Suprapubic skin (tissue), 4 donors: ENCODE measurements around the gene LPCAT1. TPM values are rescaled to one million over a fixed set of nuclear protein-coding genes. Genes with fewer than 3 reads are reported as not detected.

Experiments used
- DNase-seq, 2 donors: peaks; one replicate each; pipeline ENCODE4 v3.0.0-alpha.2; 2019; ENCODE audit warnings: low spot score in 2 of 2
- H3K27ac ChIP-seq: fragments of 200-600 bp; sonication (generic); one replicate; pipeline ENCODE4 v1.5.1; 2019
- H3K27me3 ChIP-seq: fragments of 200-600 bp; sonication (generic); one replicate; pipeline ENCODE4 v1.5.1; 2019
- H3K36me3 ChIP-seq: fragments of 200-600 bp; sonication (generic); one replicate; pipeline ENCODE4 v1.5.1; 2019
- H3K4me1 ChIP-seq: fragments of 200-600 bp; sonication (generic); one replicate; pipeline ENCODE4 v1.5.1; 2019
- H3K4me3 ChIP-seq: fragments of 200-600 bp; sonication (generic); one replicate; pipeline ENCODE4 v1.5.1; 2019; ENCODE audit warnings: mild to moderate bottlenecking
- H3K9me3 ChIP-seq: fragments of 200-600 bp; sonication (generic); one replicate; pipeline ENCODE4 v1.5.1; 2019
- CTCF ChIP-seq, 2 donors: fragments of 200-600 bp in 1 of 2; fragments of 450-650 bp in 1 of 2; sonication (generic) in 1 of 2; IDR thresholded peaks; one replicate each; pipeline ENCODE4 v1.5.1; 2016 to 2019; ENCODE audit warnings: antibody characterized with exemption in 2 of 2, mild to moderate bottlenecking in 1 of 2, moderate library complexity in 1 of 2
- EP300 ChIP-seq: sonication (generic); formaldehyde crosslinking; IDR thresholded peaks from one replicate; pipeline ENCODE4 v1.6.1; 2017; ENCODE audit warnings: antibody characterized with exemption
- POLR2A ChIP-seq, 2 donors: fragments of 450-650 bp; IDR thresholded peaks; one replicate each; pipeline ENCODE4 v1.6.1; 2017; ENCODE audit warnings: antibody characterized with exemption in 2 of 2, mild to moderate bottlenecking in 2 of 2, moderate library complexity in 2 of 2
- POLR2AphosphoS5 ChIP-seq, 3 donors: sonication (generic); formaldehyde crosslinking; IDR thresholded peaks; one replicate each; pipeline ENCODE4 v1.6.1; 2017; ENCODE audit warnings: antibody characterized with exemption in 3 of 3
- WGBS: methylation state at CpG from one replicate; pipeline ENCODE4 v1.1.5; 2018; 5-methylcytosine and 5-hydroxymethylcytosine counted together
- total RNA-seq, 4 donors: library from RNA; depleted of rRNA; stranded (reverse); fragments of >200 nt; gene quantifications; one replicate each; pipeline ENCODE4 v1.1.0, GENCODE V29; 2016

The LPCAT1 gene
- total RNA-seq, 4 donors from 2014 or later: 11.3 to 21.0 (median 13.8) TPM

- Histone ChIP-seq H3K36me3 (no peaks in the 10 kb centered on the region), H3K4me1 (no peaks in the 10 kb centered on the region), H3K27ac (no peak overlapping the region), H3K4me3 (no peak overlapping the region), H3K9me3 (no peaks in the 10 kb centered on the region), H3K27me3 (peaks cover 19% of the 10 kb centered on the region)
- 92% methylated on average over 2 of the region's 2 CpGs for WGBS
- TF ChIP-seq EP300 (no peak), POLR2A (IDR thresholded peaks at IDR 0.05) (no peak), CTCF (IDR thresholded peaks at IDR 0.05) (no peak), POLR2AphosphoS5 (IDR thresholded peaks at IDR 0.05) (no peak)
- peak in 1 of 2 donors; percentile 67 for DNase-seq
Observed at GRCh38 chr5:1435369-1435768, 88.4 kb downstream of the LPCAT1 start.

GRCh38 chr5:1432296-1432695 lies 91.5 kb downstream of the LPCAT1 start:
- no peak for TF ChIP-seq POLR2AphosphoS5 (IDR thresholded peaks at IDR 0.05)
- no peak for TF ChIP-seq POLR2A (IDR thresholded peaks at IDR 0.05)
- no peak for TF ChIP-seq EP300
- TF ChIP-seq CTCF (IDR thresholded peaks at IDR 0.05): no peak
- peaks cover 4% of the 10 kb centered on the region for H3K27me3 ChIP-seq
- WGBS: 93% methylated on average over 15 of the region's 15 CpGs
- H3K4me1 ChIP-seq: no peaks in the 10 kb centered on the region
- H3K36me3 ChIP-seq: no peaks in the 10 kb centered on the region
- peak; percentile 35 to 76 for DNase-seq
- H3K27ac ChIP-seq: no peak overlapping the region
- H3K4me3 ChIP-seq: no peak overlapping the region
- no peaks in the 10 kb centered on the region for H3K9me3 ChIP-seq

GRCh38 chr5:1431896-1432295 lies 91.9 kb downstream of the LPCAT1 start:
- Histone ChIP-seq H3K36me3 (no peaks in the 10 kb centered on the region), H3K4me3 (no peak overlapping the region), H3K27me3 (peaks cover 4% of the 10 kb centered on the region), H3K9me3 (peaks cover 4% of the 10 kb centered on the region), H3K4me1 (no peaks in the 10 kb centered on the region), H3K27ac (no peak overlapping the region)
- WGBS: 83% methylated on average over 7 of the region's 8 CpGs
- no peak for DNase-seq
- no peak for TF ChIP-seq POLR2AphosphoS5 (IDR thresholded peaks at IDR 0.05)
- no peak for TF ChIP-seq EP300
- TF ChIP-seq POLR2A (IDR thresholded peaks at IDR 0.05): no peak
- TF ChIP-seq CTCF (IDR thresholded peaks at IDR 0.05): no peak

- DNase-seq: peak; percentile 54 to 66
- H3K27me3 ChIP-seq: peaks cover 4% of the 10 kb centered on the region
Observed at GRCh38 chr5:1431021-1431811, 92.5 kb downstream of the LPCAT1 start.

More at GRCh38 chr5:1431021-1431811, 92.5 kb downstream of the LPCAT1 start:
- peaks cover 4% of the 10 kb centered on the region for H3K9me3 ChIP-seq
- H3K4me3 ChIP-seq: no peak overlapping the region
- WGBS: 86% methylated on average over 31 of the region's 33 CpGs
- no peaks in the 10 kb centered on the region for H3K4me1 ChIP-seq
- no peaks in the 10 kb centered on the region for H3K36me3 ChIP-seq
- no peak overlapping the region for H3K27ac ChIP-seq
- TF ChIP-seq CTCF (IDR thresholded peaks at IDR 0.05): no peak
- no peak for TF ChIP-seq POLR2A (IDR thresholded peaks at IDR 0.05)
- no peak for TF ChIP-seq POLR2AphosphoS5 (IDR thresholded peaks at IDR 0.05)
- no peak for TF ChIP-seq EP300
